HG02798 (cell line): ENCODE measurements around the gene CCDC148.
"Not testable (repeated sequence)": the region's sequence is repeated elsewhere in the genome, so short reads cannot be mapped to it uniquely, and the experiment has no call there.

Experiments used
- ATAC-seq: cut with Tn5 transposase; IDR thresholded peaks from one replicate; pipeline ENCODE4 v1.9.1; 2021; ENCODE audit warnings: mild to moderate bottlenecking; ENCODE audit not compliant: unreplicated experiment, poor library complexity

The CCDC148 gene

DNA sequence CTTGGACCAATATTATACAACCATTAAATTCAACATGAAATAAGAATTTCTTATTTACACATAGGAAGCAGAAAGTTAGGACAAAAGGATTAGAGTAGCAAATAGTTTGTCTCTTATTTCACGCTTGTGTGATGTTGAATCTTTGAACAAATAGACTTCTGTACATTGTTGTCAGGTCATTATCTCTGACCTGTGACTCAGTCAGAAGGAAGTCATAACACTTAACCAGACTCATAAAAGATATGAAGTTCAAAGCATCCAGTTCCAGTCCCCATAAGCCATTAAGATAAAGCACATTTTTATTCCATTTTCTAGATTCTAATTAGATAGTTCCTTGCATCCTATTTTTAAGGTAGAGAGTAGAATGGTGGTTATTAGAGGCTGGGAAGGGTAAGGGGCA, 224.1 kb downstream of the CCDC148 start:
- ATAC-seq: no peak

- ATAC-seq: no peak
Measured at GRCh38 chr2:158228943-158229508, 227.5 kb downstream of the CCDC148 start.

- ATAC-seq: not testable (repeated sequence)
Measured at GRCh38 chr2:158223066-158223465, 233.5 kb downstream of the CCDC148 start.

DNA sequence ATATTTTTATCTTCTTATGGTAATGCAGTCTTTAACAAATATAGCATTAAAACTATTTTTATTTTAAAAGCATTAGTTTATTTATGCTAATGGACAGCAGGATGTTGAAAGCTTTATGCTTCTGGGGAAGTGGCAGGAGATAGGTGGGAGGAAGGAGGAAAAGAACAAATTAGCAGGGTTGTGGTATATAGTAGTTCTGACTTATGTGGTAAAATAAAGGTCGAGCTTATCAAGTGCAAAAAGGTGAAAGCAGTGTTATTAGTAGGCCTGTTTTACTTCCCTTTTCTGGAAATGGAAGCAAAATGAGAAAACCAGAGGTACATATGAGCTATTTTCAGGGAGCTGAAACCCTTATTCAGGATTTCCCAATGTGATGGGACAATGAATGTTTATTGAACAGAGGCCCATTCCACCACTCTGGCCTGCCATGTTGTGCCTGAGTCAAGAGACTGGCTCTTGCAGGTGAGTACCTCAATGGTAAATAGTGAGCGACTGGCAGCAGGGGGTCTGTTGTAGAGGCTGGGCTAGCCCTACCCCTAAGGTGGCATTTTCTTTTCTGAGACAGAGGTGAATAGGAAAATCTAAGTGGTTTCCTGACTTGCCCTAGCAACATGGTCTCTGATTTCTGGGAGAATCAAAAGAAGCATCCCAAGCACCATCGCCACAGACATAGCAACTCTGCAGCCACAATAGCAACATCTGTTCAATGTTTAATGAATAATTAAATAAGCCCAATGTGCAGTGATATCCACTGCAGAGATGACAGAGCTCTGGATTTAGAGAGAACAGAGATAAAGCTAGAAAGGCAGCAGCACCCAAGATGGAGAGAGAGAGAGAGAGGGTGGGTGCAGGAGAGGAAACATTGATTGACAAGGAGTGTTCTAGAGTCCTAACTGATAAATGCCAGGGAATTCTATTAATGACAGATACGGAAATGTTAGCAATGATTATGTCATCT, 235.2 kb downstream of the CCDC148 start:
- no peak for ATAC-seq

DNA sequence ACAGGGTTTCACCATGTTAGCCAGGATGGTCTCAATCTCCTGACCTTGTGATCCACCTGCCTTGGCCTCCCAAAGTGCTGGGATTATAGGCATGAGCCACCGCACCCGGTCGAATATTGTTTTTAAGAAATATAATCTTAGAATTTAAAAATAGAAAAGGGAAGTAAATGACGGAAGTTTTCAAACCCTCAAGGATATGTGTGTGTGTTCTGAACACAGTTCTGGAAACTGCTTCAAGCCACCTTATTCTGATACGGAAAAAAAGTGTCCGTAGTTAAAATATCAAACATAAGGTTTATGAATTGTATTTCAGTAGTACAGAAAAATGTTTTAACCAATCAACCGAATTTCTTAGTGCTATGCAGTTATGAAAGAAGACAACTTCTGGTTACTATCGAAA, 239.0 kb downstream of the CCDC148 start:
- ATAC-seq: no peak

DNA sequence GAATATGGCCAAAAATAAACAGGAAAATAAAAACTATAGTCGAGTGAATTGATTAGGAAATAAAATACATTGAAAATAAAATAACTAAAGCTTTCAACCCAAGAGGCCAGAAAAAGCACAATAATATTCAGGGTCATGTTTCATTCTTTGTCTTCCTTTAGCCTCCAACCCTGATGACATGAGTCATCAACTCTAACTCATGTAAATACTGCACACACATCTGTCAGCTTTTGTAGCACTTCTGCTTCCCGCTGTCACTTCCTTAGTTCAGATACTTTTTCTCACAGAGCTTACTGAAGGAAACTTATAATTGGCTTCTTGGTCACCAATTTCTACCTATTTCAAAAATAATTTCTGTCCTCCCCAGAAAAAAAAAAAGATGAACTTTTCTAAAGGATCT, 242.1 kb downstream of the CCDC148 start:
- peak; percentile 68 for ATAC-seq

GRCh38 chr2:158213773-158214172, 242.8 kb downstream of the CCDC148 start:
- ATAC-seq: no peak

GRCh38 chr2:158212301-158212700, 244.3 kb downstream of the CCDC148 start:
- ATAC-seq: no peak

DNA sequence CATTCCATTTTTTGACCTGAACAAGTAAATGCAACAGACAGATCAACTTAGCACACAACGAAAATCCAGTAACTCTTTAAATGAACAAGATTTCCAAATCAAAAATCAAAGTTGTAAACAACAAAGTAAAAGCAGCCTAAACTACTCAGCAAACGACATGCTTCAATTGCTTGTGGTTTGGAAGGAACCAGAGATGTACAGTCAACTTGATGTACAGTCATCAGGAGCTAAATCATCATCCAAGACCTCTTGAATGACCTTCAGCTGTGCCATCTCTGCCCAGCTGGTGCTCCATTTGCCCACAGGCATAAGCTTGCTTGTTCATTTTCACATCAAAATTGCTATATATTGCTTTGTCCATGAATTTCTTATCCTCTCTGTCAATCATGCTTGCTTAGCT, 245.1 kb downstream of the CCDC148 start:
- ATAC-seq: no peak

GRCh38 chr2:158207354-158207753, 249.2 kb downstream of the CCDC148 start:
- ATAC-seq: no peak

DNA sequence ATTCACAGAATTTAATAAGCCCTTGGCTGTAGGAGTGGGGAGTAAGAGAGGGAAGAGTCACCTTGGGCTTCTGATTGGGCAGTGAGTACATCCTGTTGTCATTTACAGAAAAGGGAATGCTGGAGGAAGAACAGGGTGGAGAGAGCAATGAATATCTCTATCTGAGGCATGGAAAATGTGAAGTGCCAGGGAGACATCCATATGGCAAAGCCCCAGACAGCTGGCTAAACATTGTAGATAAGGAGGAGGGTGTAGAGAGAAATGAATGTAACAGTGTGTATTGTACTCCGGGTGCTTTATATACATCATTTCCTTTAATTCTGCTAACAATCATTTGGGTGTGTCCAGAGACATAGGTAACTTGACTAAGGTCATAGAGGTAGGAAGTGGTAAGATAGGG, 251.3 kb downstream of the CCDC148 start:
- ATAC-seq: no peak

DNA sequence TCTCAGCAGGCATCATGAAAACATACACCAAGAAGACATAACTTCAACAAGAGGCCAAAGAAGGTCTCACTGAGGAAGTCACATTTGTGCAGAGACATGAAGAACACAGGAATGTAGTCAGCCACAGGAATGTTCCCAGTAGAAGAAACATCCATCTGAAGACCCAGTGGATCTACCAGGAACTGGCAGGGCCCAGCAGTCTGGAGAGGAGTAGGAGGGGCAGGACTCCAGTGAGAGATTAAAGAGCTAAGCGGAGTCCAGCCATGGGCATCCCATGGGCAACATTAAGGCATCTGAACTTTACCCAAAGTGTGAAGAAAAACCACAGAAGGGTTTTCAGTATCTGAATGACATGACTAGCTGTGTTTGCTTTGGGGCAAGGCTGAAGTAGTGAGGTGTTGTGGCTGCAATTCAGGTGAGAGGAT, 251.8 kb downstream of the CCDC148 start:
- no peak for ATAC-seq

DNA sequence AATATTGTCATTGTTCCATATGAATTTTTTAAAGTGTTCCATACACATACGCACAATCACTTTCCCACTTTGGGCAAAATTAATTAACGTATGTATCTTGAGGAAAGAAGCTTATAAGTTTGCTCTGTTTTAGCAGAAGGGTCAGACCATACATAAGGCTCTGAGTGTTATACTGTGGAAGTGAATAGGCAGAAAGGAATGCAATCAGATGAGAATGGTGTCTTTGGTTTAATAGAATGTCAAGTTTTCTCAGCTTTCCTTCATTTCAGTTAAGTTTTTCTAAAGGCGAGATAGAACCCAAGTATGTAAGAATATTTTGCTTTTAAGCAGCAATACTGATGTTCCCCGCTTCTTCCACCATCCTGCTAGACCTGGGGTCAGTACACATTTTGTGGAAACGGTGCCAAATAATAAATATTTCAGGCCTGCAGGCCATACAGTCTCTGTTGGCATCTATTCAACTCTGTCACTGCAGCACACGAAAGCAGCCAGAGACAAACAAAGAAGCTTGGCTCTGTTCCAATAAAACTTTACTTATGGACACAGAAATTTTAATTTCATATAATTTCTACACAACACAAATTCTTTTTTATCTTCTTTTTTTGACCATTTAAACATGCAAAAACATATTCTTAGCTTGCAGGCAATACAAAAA, 254.3 kb downstream of the CCDC148 start:
- no peak for ATAC-seq

DNA sequence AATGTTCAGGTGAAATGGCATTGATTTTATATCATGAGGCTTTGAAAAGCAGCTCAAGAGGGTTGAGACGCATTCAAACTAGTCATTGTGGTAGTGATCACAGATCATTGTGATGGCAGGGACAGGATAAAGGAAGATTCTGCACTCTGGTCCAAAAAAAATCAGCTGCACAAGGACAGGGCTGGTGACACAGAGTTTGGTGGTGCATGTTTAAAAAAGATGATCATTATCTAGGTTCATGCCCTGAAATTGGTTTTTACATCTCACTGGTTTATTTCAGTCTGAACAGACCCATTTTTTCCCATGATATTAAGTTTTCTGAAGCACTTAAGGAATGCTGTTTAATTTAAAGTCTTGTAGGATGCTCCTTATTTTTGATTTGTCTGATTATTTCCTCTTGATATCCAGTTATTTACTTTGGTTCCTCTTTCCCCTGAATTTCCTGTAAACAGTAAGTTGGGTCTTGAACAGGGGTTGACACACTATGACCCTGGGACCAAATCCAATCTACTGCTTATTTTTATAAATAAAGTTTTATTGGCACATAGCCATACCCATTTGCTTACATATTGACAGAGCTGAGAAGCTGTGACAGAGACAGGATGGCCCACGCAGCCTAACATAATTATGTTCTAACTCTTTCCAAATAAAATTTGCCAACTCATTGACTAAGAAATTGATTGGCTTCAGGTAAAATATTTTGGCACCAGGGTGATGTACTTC, 256.5 kb downstream of the CCDC148 start:
- no peak for ATAC-seq

- no peak for ATAC-seq
Measured at GRCh38 chr2:158197940-158198339, 258.6 kb downstream of the CCDC148 start.

DNA sequence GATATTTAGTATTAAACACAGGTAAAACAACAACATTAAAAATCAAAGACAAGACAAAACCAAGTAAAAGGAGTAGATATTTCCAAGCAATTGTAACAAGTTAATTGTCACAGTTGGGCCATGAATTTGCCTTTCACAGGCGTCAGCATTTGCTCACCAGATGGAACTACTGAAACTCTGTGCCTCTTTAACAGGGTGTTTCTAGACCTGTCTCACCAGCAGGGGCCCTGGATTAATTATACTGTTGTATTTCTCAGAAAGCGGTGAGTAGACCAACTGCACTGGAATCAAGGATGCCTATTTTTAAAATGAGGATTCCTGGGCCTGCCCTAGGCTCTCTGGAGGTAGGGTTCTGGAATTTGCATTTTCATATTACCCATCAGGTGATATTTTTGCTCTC, 262.3 kb downstream of the CCDC148 start:
- ATAC-seq: no peak

- no peak for ATAC-seq
Measured at GRCh38 chr2:158192515-158193443, 263.8 kb downstream of the CCDC148 start.

GRCh38 chr2:158191076-158191895, 265.3 kb downstream of the CCDC148 start:
- peak; percentile 85 for ATAC-seq

DNA sequence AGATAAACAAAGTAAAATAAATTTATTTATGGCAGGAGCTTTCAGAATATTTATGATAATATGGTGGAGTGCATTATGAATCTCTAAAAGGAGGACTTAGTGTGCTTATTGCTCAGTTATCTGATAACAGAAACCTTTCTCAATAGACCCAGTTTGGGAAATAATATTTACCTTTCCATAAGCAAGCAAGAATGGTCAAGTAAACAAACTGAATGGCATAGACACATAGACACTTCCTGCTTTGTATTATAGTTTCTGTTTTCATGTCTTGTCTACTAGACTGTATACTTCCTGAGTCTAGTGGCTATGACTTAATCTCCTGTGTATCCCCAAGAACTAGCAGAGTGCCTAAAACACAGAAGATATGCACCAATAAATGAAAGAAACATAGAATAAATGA, 267.0 kb downstream of the CCDC148 start:
- ATAC-seq: peak; percentile 35
